Measurements from ENCODE around the gene GSX2. TPM values are rescaled to one million over a fixed set of nuclear protein-coding genes. Genes with fewer than 3 reads are reported as not detected.
A peak's percentile ranks its signal among the peaks of the same experiment; 100 is the strongest.

Gene GSX2
- polyA plus RNA-seq, 1 donor (not counting 4 experiments of a cell fraction or from before 2014, with no cell fraction given): not detected

- no peak overlapping the region for H3K9ac ChIP-seq (ENCODE audit: control insufficient read depth, extremely low read depth, insufficient read depth, low read length)
- no peaks in the 10 kb centered on the region for H4K20me1 ChIP-seq (ENCODE audit: control insufficient read depth, extremely low read depth, insufficient read depth, low read length)
- H3K36me3 ChIP-seq (ENCODE audit: control insufficient read depth in 2 of 2, extremely low read depth in 1 of 2, insufficient read depth in 2 of 2, low read length in 2 of 2): no peaks in the 10 kb centered on the region
- H3K79me2 ChIP-seq (ENCODE audit: control insufficient read depth, insufficient read depth, low read length): no peaks in the 10 kb centered on the region
- no peak overlapping the region for H3K4me2 ChIP-seq (ENCODE audit: control insufficient read depth, extremely low read depth, insufficient read depth, low read depth, low read length)
- no peak for TF ChIP-seq EZH2 (IDR thresholded peaks at IDR 0.05; ENCODE audit: low read length)
- no peak for TF ChIP-seq CTCF (optimal IDR thresholded peaks at IDR 0.05 in 1 of 3, IDR thresholded peaks at IDR 0.05 in 1 of 3, conservative IDR thresholded peaks at IDR 0.05 in 1 of 3; ENCODE audit: extremely low read depth in 1 of 3, insufficient read depth in 2 of 3, low read length in 3 of 3)
- peaks cover 30% of the 10 kb centered on the region for H3K4me1 ChIP-seq (ENCODE audit: control insufficient read depth, extremely low read depth, insufficient read depth, low read length)
- no peak overlapping the region for H2AFZ ChIP-seq (ENCODE audit: control insufficient read depth, low read length)
- dilution Hi-C loops (cut with MboI; ENCODE audit: extremely low pct_ligation_motif_present, low sequenced_read_pairs): no loop called here
- H3K9me1 ChIP-seq (ENCODE audit: control insufficient read depth, extremely low read depth, insufficient read depth, low read length): no peaks in the 10 kb centered on the region
- peaks cover 71% of the 10 kb centered on the region for H3K27me3 ChIP-seq (ENCODE audit: control insufficient read depth, extremely low read depth, insufficient read depth, low read length)
- FAIRE-seq: no peak
- H3K27ac ChIP-seq (ENCODE audit: control insufficient read depth, insufficient read depth, low read length): no peak overlapping the region
- no peaks in the 10 kb centered on the region for H3K9me3 ChIP-seq (ENCODE audit: control insufficient read depth, low read depth, low read length)
- no peak overlapping the region for H3K4me3 ChIP-seq (ENCODE audit: control insufficient read depth in 2 of 3, extremely low read depth in 1 of 3, insufficient read depth in 2 of 3, low read depth in 1 of 3, low read length in 3 of 3)
- DNase-seq (ENCODE audit: low read depth, low spot score): no peak
Measured at GRCh38 chr4:54095110-54095825, 4.7 kb upstream of the GSX2 start.

GRCh38 chr4:54096295-54096962, 3.5 kb upstream of the GSX2 start:
- no peak overlapping the region for H3K4me2 ChIP-seq (ENCODE audit: control insufficient read depth, extremely low read depth, insufficient read depth, low read depth, low read length)
- no peaks in the 10 kb centered on the region for H3K9me1 ChIP-seq (ENCODE audit: control insufficient read depth, extremely low read depth, insufficient read depth, low read length)
- no peaks in the 10 kb centered on the region for H3K9me3 ChIP-seq (ENCODE audit: control insufficient read depth, low read depth, low read length)
- FAIRE-seq (peak; percentile 61), DNase-seq (ENCODE audit: low read depth, low spot score) (no peak)
- H3K4me1 ChIP-seq (ENCODE audit: control insufficient read depth, extremely low read depth, insufficient read depth, low read length): peaks cover 32% of the 10 kb centered on the region
- H3K36me3 ChIP-seq (ENCODE audit: control insufficient read depth in 2 of 2, extremely low read depth in 1 of 2, insufficient read depth in 2 of 2, low read length in 2 of 2): no peaks in the 10 kb centered on the region
- TF ChIP-seq CTCF (optimal IDR thresholded peaks at IDR 0.05 in 1 of 3, IDR thresholded peaks at IDR 0.05 in 1 of 3, conservative IDR thresholded peaks at IDR 0.05 in 1 of 3; ENCODE audit: extremely low read depth in 1 of 3, insufficient read depth in 2 of 3, low read length in 3 of 3): no peak
- TF ChIP-seq EZH2 (IDR thresholded peaks at IDR 0.05; ENCODE audit: low read length): no peak
- H3K4me3 ChIP-seq (ENCODE audit: control insufficient read depth in 2 of 3, extremely low read depth in 1 of 3, insufficient read depth in 2 of 3, low read depth in 1 of 3, low read length in 3 of 3): no peak overlapping the region
- no peaks in the 10 kb centered on the region for H3K79me2 ChIP-seq (ENCODE audit: control insufficient read depth, insufficient read depth, low read length)
- peaks cover 82% of the 10 kb centered on the region for H3K27me3 ChIP-seq (ENCODE audit: control insufficient read depth, extremely low read depth, insufficient read depth, low read length)
- no peak overlapping the region for H2AFZ ChIP-seq (ENCODE audit: control insufficient read depth, low read length)
- H4K20me1 ChIP-seq (ENCODE audit: control insufficient read depth, extremely low read depth, insufficient read depth, low read length): no peaks in the 10 kb centered on the region
- dilution Hi-C loops (cut with MboI; ENCODE audit: extremely low pct_ligation_motif_present, low sequenced_read_pairs): no loop called here
- H3K27ac ChIP-seq (ENCODE audit: control insufficient read depth, insufficient read depth, low read length): no peak overlapping the region
- no peak overlapping the region for H3K9ac ChIP-seq (ENCODE audit: control insufficient read depth, extremely low read depth, insufficient read depth, low read length)
